Measurements from ENCODE around the gene RABGGTA. TPM values are rescaled to one million over a fixed set of nuclear protein-coding genes. Genes with fewer than 3 reads are reported as not detected.

Gene RABGGTA
- total RNA-seq, 6 donors from 2014 or later, result 22.7 to 125 (median 58.9) TPM

GRCh38 chr14:24235804-24236688, 35.4 kb downstream of the RABGGTA start:
- no peak for ATAC-seq (ENCODE audit: low FRiP score in 2 of 2)
- DNase-seq, result no peak
- no peaks in the 10 kb centered on the region for H3K27me3 ChIP-seq
- peaks cover 44 to 60% (median 46%) of the 10 kb centered on the region in 4 donors for H3K4me1 ChIP-seq
- peaks cover 16 to 62% (median 54%) of the 10 kb centered on the region in 4 donors for H3K36me3 ChIP-seq
- TF ChIP-seq EP300 (IDR thresholded peaks at IDR 0.05), result no peak
- no peak for TF ChIP-seq POLR2AphosphoS5 (IDR thresholded peaks at IDR 0.05)
- no peak for TF ChIP-seq CTCF (IDR thresholded peaks at IDR 0.05)
- TF ChIP-seq POLR2A (IDR thresholded peaks at IDR 0.05), result no peak
- 90 to 92% methylated on average over 5 of the region's 5 CpGs for WGBS, 2 donors
- no peak overlapping the region for H3K27ac ChIP-seq
- no peak overlapping the region for H3K4me3 ChIP-seq
- no peaks in the 10 kb centered on the region for H3K9me3 ChIP-seq

- 90 to 92% methylated on average over 3 of the region's 3 CpGs for WGBS, 2 donors
- peak overlapping the region in 2 of 4 donors; percentile 88 to 91 for H3K27ac ChIP-seq
- TF ChIP-seq POLR2A (IDR thresholded peaks at IDR 0.05) (no peak), POLR2AphosphoS5 (IDR thresholded peaks at IDR 0.05) (no peak), EP300 (IDR thresholded peaks at IDR 0.05) (no peak), CTCF (IDR thresholded peaks at IDR 0.05) (no peak)
- H3K4me3 ChIP-seq, result no peak overlapping the region
- H3K9me3 ChIP-seq, result no peaks in the 10 kb centered on the region
- ATAC-seq (ENCODE audit: low FRiP score in 2 of 2) (no peak), DNase-seq (no peak)
- peaks cover 31 to 55% (median 34%) of the 10 kb centered on the region in 4 donors for H3K4me1 ChIP-seq
- H3K36me3 ChIP-seq, result peaks cover 16 to 45% (median 38%) of the 10 kb centered on the region in 4 donors
- no peaks in the 10 kb centered on the region for H3K27me3 ChIP-seq
Observed at GRCh38 chr14:24234095-24235005, 37.0 kb downstream of the RABGGTA start.

GRCh38 chr14:24233538-24233866, 37.9 kb downstream of the RABGGTA start:
- no peak for TF ChIP-seq POLR2A (IDR thresholded peaks at IDR 0.05)
- TF ChIP-seq POLR2AphosphoS5 (IDR thresholded peaks at IDR 0.05), result no peak
- TF ChIP-seq EP300 (IDR thresholded peaks at IDR 0.05), result no peak
- TF ChIP-seq CTCF (IDR thresholded peaks at IDR 0.05), result no peak
- peak overlapping the region; percentile 71 to 90 (median 79) for H3K4me3 ChIP-seq
- peaks cover 23 to 52% (median 29%) of the 10 kb centered on the region in 4 donors for H3K4me1 ChIP-seq
- WGBS, 2 donors, result 65 to 74% methylated on average over 2 of the region's 2 CpGs
- ATAC-seq (ENCODE audit: low FRiP score in 2 of 2) (no peak), DNase-seq (no peak)
- no peaks in the 10 kb centered on the region for H3K27me3 ChIP-seq
- no peaks in the 10 kb centered on the region for H3K9me3 ChIP-seq
- peaks cover 15 to 40% (median 31%) of the 10 kb centered on the region in 4 donors for H3K36me3 ChIP-seq
- H3K27ac ChIP-seq, result peak overlapping the region; percentile 88 to 92 (median 91)

- Histone ChIP-seq H3K4me3 (peak within 1 kb of the TSS; percentile 71 to 90 (median 79)), H3K27me3 (no peaks in the 10 kb centered on the region), H3K27ac (peak within 1 kb of the TSS; percentile 88 to 92 (median 91)), H3K9me3 (no peaks in the 10 kb centered on the region), H3K36me3 (peaks cover 9 to 40% (median 26%) of the 10 kb centered on the region in 4 donors), H3K4me1 (peaks cover 22 to 49% (median 29%) of the 10 kb centered on the region in 4 donors)
- WGBS, 2 donors, result 5 to 6% methylated on average over 31 to 38 of the region's 38 CpGs
- peak; percentile 75 to 90 for DNase-seq
- ATAC-seq (ENCODE audit: low FRiP score in 2 of 2), result peak; percentile 76 to 85
- TF ChIP-seq POLR2AphosphoS5 (IDR thresholded peaks at IDR 0.05), result peak in 1 of 2 donors; percentile 56
- peak in 1 of 6 experiments; percentile 0 for TF ChIP-seq CTCF (IDR thresholded peaks at IDR 0.05)
- TF ChIP-seq POLR2A (IDR thresholded peaks at IDR 0.05), result peak in 1 of 4 donors; percentile 56
- peak in 1 of 4 donors; percentile 11 for TF ChIP-seq EP300 (IDR thresholded peaks at IDR 0.05)
Observed at GRCh38 chr14:24232645-24233537, 38.5 kb downstream of the RABGGTA start, which contains the start of gene GMPR2. TSS of gene GMPR2 (plus strand) at chr14:24232929. CDS start at chr14:24233254, 325 bp downstream.

Data from upper lobe of left lung (tissue), 6 donors.